Epithelial cell of esophagus (primary cell): Measurements from ENCODE around the gene MLLT10.
A peak's percentile ranks its signal among the peaks of the same experiment; 100 is the strongest.

Experiments used
- DNase-seq: peaks from one replicate; pipeline ENCODE4 v3.0.0; 2010; ENCODE audit warnings: low read depth
- H3K4me3 ChIP-seq: 2 replicates; pipeline ENCODE4 v1.5.1; 2011; ENCODE audit warnings: mild to moderate bottlenecking, low read length, control low read depth
- TF ChIP-seq, protein P1 (sequence below): IDR thresholded peaks from 2 replicates; pipeline ENCODE4 v1.5.1; 2011; ENCODE audit warnings: low read depth, mild to moderate bottlenecking, low read length, control low read depth, inconsistent platforms; ENCODE audit not compliant: insufficient read depth; ENCODE audit errors: missing control alignments

The MLLT10 gene

GRCh38 chr10:21517134-21518031 lies 16.6 kb upstream of the MLLT10 start:
- TF ChIP-seq, protein P1, sequence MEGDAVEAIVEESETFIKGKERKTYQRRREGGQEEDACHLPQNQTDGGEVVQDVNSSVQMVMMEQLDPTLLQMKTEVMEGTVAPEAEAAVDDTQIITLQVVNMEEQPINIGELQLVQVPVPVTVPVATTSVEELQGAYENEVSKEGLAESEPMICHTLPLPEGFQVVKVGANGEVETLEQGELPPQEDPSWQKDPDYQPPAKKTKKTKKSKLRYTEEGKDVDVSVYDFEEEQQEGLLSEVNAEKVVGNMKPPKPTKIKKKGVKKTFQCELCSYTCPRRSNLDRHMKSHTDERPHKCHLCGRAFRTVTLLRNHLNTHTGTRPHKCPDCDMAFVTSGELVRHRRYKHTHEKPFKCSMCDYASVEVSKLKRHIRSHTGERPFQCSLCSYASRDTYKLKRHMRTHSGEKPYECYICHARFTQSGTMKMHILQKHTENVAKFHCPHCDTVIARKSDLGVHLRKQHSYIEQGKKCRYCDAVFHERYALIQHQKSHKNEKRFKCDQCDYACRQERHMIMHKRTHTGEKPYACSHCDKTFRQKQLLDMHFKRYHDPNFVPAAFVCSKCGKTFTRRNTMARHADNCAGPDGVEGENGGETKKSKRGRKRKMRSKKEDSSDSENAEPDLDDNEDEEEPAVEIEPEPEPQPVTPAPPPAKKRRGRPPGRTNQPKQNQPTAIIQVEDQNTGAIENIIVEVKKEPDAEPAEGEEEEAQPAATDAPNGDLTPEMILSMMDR: no peak
- peak overlapping the region; percentile 49 for H3K4me3 ChIP-seq
- DNase-seq: peak; percentile 44

DNA sequence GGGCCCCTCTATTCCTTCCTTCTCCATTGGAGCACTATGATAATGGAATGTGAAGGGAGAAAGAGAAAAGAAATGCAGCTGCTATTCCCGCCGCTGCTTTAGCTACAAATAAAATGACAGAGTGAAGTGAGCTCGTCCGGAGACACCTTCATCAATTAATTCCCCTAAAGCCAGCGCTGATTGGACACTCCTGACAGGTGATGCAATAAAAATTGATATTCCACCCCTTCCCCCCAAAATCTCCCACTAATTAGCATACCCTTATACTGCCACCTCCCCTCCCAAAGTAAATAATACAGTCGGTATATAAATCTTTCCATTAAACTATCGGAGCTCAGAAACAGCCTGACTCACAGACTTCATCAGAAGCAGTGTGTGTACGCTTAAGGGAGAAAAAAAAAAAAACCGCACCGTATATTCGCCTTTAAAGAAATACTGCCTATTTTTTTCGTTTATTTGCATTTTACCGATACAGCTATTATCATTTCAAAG lies 15.8 kb upstream of the MLLT10 start:
- TF ChIP-seq, protein P1: no peak
- DNase-seq: peak; percentile 35
- peak overlapping the region; percentile 44 for H3K4me3 ChIP-seq

GRCh38 chr10:21518641-21519396 lies 15.2 kb upstream of the MLLT10 start:
- TF ChIP-seq, protein P1: no peak
- peak overlapping the region; percentile 44 for H3K4me3 ChIP-seq
- DNase-seq: peak; percentile 14

DNA sequence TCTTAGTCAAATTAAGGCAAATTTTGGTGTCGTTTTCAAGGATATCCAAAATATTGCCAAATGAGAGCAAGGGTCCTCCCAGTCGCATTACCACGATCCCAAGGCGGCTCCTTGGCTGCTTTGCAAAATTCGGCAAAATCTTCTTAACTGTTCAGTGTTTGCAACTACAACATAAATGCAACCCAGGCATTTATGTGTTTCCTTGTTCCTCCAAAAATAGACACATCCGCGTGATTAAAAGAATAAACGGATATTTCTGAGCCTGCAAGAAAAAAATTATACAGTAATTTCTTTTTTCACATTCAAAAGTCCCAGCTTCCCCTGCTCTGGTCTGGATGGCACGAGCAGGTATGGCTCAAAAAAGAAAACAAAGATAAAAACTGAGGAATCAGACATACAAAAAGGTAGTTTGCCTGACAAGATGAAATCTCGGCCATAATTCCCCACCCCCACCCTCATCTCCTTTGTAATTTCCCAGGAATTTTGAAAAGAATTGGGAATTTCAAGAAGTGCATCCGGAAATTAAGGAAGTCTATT lies 14.6 kb upstream of the MLLT10 start:
- TF ChIP-seq, protein P1: no peak
- H3K4me3 ChIP-seq: peak overlapping the region; percentile 44
- no peak for DNase-seq

GRCh38 chr10:21519941-21520436 lies 14.0 kb upstream of the MLLT10 start:
- DNase-seq: peak; percentile 48
- H3K4me3 ChIP-seq: peak overlapping the region; percentile 44
- TF ChIP-seq, protein P1: no peak

DNA sequence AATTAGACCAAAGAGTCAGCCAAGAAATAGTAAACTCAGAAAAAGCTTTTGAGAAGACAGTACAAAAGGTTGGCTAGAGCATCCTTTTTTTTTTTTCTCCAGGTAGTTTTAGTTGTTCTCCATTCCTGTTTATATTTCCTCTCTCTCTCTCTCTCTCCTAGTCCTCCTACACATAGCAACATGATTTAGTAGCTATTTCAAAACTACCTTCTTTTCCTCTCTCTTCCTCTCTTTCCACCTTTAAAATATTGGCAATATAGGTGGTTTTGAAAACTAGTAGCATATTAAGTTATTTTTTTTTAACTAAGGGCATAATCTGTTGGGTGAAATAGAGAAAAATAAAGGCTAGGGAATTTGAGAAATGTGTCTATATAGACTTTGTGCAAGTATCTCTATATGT lies 13.5 kb upstream of the MLLT10 start:
- no peak overlapping the region for H3K4me3 ChIP-seq
- TF ChIP-seq, protein P1: no peak
- no peak for DNase-seq
